Parathyroid adenoma (tissue), 2 donors: ENCODE data around the gene ITCH.
"Not testable (repeated sequence)": the region's sequence is repeated elsewhere in the genome, so short reads cannot be mapped to it uniquely, and the experiment has no call there.

ENCODE experiments used
- H2AFZ ChIP-seq: fragments of 300-600 bp; sonication (generic); one replicate; pipeline ENCODE4 v1.7.0; 2017; ENCODE audit warnings: antibody characterized with exemption, mild to moderate bottlenecking
- H3K27ac ChIP-seq: fragments of 300-600 bp; sonication (generic); one replicate; pipeline ENCODE4 v1.7.0; 2017
- H3K27me3 ChIP-seq: fragments of 300-600 bp; sonication (generic); one replicate; pipeline ENCODE4 v1.7.0; 2017; ENCODE audit warnings: low read length; ENCODE audit not compliant: control insufficient read depth, insufficient read depth
- H3K36me3 ChIP-seq: fragments of 300-600 bp; sonication (generic); one replicate; pipeline ENCODE4 v1.7.0; 2017; ENCODE audit warnings: low read length; ENCODE audit not compliant: control insufficient read depth, insufficient read depth
- H3K4me1 ChIP-seq: fragments of 300-600 bp; sonication (generic); one replicate; pipeline ENCODE4 v1.7.0; 2017; ENCODE audit warnings: control low read depth
- H3K4me2 ChIP-seq: fragments of 300-600 bp; sonication (generic); one replicate; pipeline ENCODE4 v1.7.0; 2017; ENCODE audit warnings: low read length
- H3K4me3 ChIP-seq: fragments of 300-600 bp; sonication (generic); one replicate; pipeline ENCODE4 v1.7.0; 2017; ENCODE audit warnings: low read depth, low read length
- H3K79me2 ChIP-seq: fragments of 300-600 bp; sonication (generic); one replicate; pipeline ENCODE4 v1.7.0; 2017; ENCODE audit warnings: control low read depth
- H3K9ac ChIP-seq: fragments of 300-600 bp; sonication (generic); one replicate; pipeline ENCODE4 v1.7.0; 2017; ENCODE audit warnings: mild to moderate bottlenecking
- H3K9me3 ChIP-seq: fragments of 300-600 bp; sonication (generic); one replicate; pipeline ENCODE4 v1.7.0; 2017; ENCODE audit warnings: low read length; ENCODE audit not compliant: control insufficient read depth
- CTCF ChIP-seq: fragments of 300-600 bp; sonication (generic); IDR thresholded peaks from one replicate; pipeline ENCODE4 v1.7.0; 2017; ENCODE audit warnings: antibody characterized with exemption, mild to moderate bottlenecking
- donor health status: primary hyperparathyroidism.

The ITCH gene

GRCh38 chr20:34415079-34415478, 52.0 kb downstream of the ITCH start:
- Histone ChIP-seq H3K79me2 (peaks cover 5% of the 10 kb centered on the region), H3K27me3 (no peaks in the 10 kb centered on the region), H3K4me3 (no peak overlapping the region), H2AFZ (no peak overlapping the region), H3K9me3 (no peaks in the 10 kb centered on the region), H3K4me1 (peaks cover under 1% of the 10 kb centered on the region), H3K36me3 (no peaks in the 10 kb centered on the region), H3K27ac (no peak overlapping the region), H3K9ac (no peak overlapping the region), H3K4me2 (no peak overlapping the region)
- no peak for TF ChIP-seq CTCF

GRCh38 chr20:34420146-34420545, 57.1 kb downstream of the ITCH start:
- Histone ChIP-seq H3K4me2 (no peak overlapping the region), H3K9ac (no peak overlapping the region), H3K27me3 (no peaks in the 10 kb centered on the region), H3K36me3 (no peaks in the 10 kb centered on the region), H3K79me2 (peaks cover 17% of the 10 kb centered on the region), H2AFZ (no peak overlapping the region), H3K9me3 (no peaks in the 10 kb centered on the region), H3K4me3 (no peak overlapping the region), H3K4me1 (peaks cover 4% of the 10 kb centered on the region), H3K27ac (no peak overlapping the region)
- no peak for TF ChIP-seq CTCF

- Histone ChIP-seq H3K4me3 (no peak overlapping the region), H3K4me2 (no peak overlapping the region), H3K27me3 (no peaks in the 10 kb centered on the region), H3K9ac (no peak overlapping the region), H3K79me2 (peaks cover 23% of the 10 kb centered on the region), H3K4me1 (peaks cover 4% of the 10 kb centered on the region), H3K27ac (no peak overlapping the region), H2AFZ (no peak overlapping the region), H3K9me3 (no peaks in the 10 kb centered on the region), H3K36me3 (no peaks in the 10 kb centered on the region)
- no peak for TF ChIP-seq CTCF
These were observed 57.9 kb downstream of the ITCH start for GRCh38 chr20:34420975-34421374.

- H3K36me3 ChIP-seq: no peaks in the 10 kb centered on the region
- no peaks in the 10 kb centered on the region for H3K27me3 ChIP-seq
These were observed 58.8 kb downstream of the ITCH start for GRCh38 chr20:34421766-34422466.

GRCh38 chr20:34425032-34425690, 62.1 kb downstream of the ITCH start:
- H3K9me3 ChIP-seq, H2AFZ ChIP-seq, H3K4me1 ChIP-seq, H3K4me2 ChIP-seq, H3K36me3 ChIP-seq, H3K27me3 ChIP-seq, H3K9ac ChIP-seq, H3K4me3 ChIP-seq, H3K27ac ChIP-seq: not testable (repeated sequence)
- H3K79me2 ChIP-seq: peaks cover 26% of the 10 kb centered on the region

More at GRCh38 chr20:34421766-34422466, 58.8 kb downstream of the ITCH start:
- no peaks in the 10 kb centered on the region for H3K9me3 ChIP-seq
- peaks cover 4% of the 10 kb centered on the region for H3K4me1 ChIP-seq
- H3K79me2 ChIP-seq: peaks cover 25% of the 10 kb centered on the region
- no peak for TF ChIP-seq CTCF
- H2AFZ ChIP-seq: no peak overlapping the region
- no peak overlapping the region for H3K9ac ChIP-seq
- no peak overlapping the region for H3K4me2 ChIP-seq
- H3K4me3 ChIP-seq: no peak overlapping the region
- H3K27ac ChIP-seq: no peak overlapping the region
